Pancreas (tissue), 10 donors: Measurements from ENCODE around the gene EDEM3. TPM values are rescaled to one million over a fixed set of nuclear protein-coding genes. Genes with fewer than 3 reads are reported as not detected.

Experiments used
- ATAC-seq, 4 donors: fragments of 200-7000 bp; cut with Tn5 transposase; one replicate each; pipeline versions ENCODE4 v1.8.0 to v1.9.1; 2020; ENCODE audit warnings: mild to moderate bottlenecking in 4 of 4, moderate library complexity in 4 of 4
- DNase-seq, 6 donors: peaks; one replicate each; pipeline ENCODE4 v3.0.0-alpha.2; 2020
- FAIRE-seq: peaks from 2 replicates; lab custom pipeline; 2012; peaks lifted over from hg19 to GRCh38; lab: Jason Lieb, UNC
- H3K27ac ChIP-seq, 4 donors: fragments of 200-600 bp; sonication (generic); 1 replicate in 3 of 4; 2 replicates in 1 of 4; pipeline versions ENCODE4 v1.5.0 to v1.8.0; 2020
- H3K27me3 ChIP-seq, 4 donors: fragments of 200-600 bp; one replicate each; pipeline ENCODE4 v1.8.0; 2021
- H3K36me3 ChIP-seq, 3 donors: fragments of 200-600 bp; sonication (generic) in 1 of 3; one replicate each; pipeline versions ENCODE4 v1.5.0 to v1.8.0; 2020 to 2021
- H3K4me1 ChIP-seq, 3 donors: fragments of 200-600 bp; one replicate each; pipeline ENCODE4 v1.8.0; 2021
- H3K4me3 ChIP-seq, 4 donors: fragments of 200-600 bp; sonication (generic) in 2 of 4; one replicate each; pipeline versions ENCODE4 v1.5.0 to v1.8.0; 2020 to 2021
- H3K9me3 ChIP-seq, 4 donors: fragments of 200-600 bp; one replicate each; pipeline ENCODE4 v1.8.0; 2021
- CTCF ChIP-seq, 4 donors: fragments of 200-600 bp; sonication (generic) in 3 of 4; IDR thresholded peaks; one replicate each; pipeline versions ENCODE4 v1.5.0 to v1.8.0; 2021; ENCODE audit warnings: antibody characterized with exemption in 4 of 4
- WGBS, 2 donors: extraction: QIAGEN DNeasy Blood & Tissue Kit; methylation state at CpG; one replicate each; pipeline ENCODE4 v1.1.7; 2013; 5-methylcytosine and 5-hydroxymethylcytosine counted together
- intact Hi-C, 3 donors: fragments of 100-400 bp; cut with DNase I; formaldehyde crosslinking; loops; one replicate each; pipeline versions ENCODE4 v1.11.1 to v1.14.2; 2022
- polyA plus RNA-seq, 2 donors: library from polyadenylated mRNA; stranded (reverse); fragments of 200-250 nt; gene quantifications; one replicate each; pipeline ENCODE4 v1.2.3, GENCODE V29; 2013
- total RNA-seq, 6 donors: library from RNA; stranded (reverse); fragmentation: NEBNext Ultra II Directional in 4 of 6; extraction: Animal tissue kit (Norgen Biotek cat#: 25700) in 4 of 6; gene quantifications; one replicate each; pipeline versions ENCODE4 v1.2.1 to v1.2.4, GENCODE V29; 2021 to 2023
- donor health status: healthy with polysubstance abuse.
- donor health status: DM: no; HTN: no; CAD: no; lungs with moderate emphysema.
- donor health status: DM: no; HTN: no; CAD: no.
- donor health status: control.
- donor health status: control.
- donor health status: Bipolar disorder and iron deficiency.
- donor health status: DM: yes; HTN: yes; CAD: no.
- donor health status: DM: no; HTN: no; CAD: no.
- donor health status: DM: no; HTN: no; CAD: no.
- donor health status: DM: yes; HTN: yes; CAD: no.

Gene EDEM3
- total and polyA plus RNA-seq, 8 donors, result 12.1 to 46.7 (median 34.1) TPM

GRCh38 chr1:184752656-184753055, 2.0 kb downstream of the EDEM3 start:
- 42 to 57% methylated on average over 2 of the region's 2 CpGs for WGBS, 2 donors
- H3K27me3 ChIP-seq, result no peaks in the 10 kb centered on the region
- H3K4me1 ChIP-seq, result peaks cover 12 to 41% (median 21%) of the 10 kb centered on the region in 3 donors
- H3K4me3 ChIP-seq, result peak overlapping the region in 3 of 4 donors; percentile 85 to 96 (median 96)
- ATAC-seq (no peak), DNase-seq (no peak), FAIRE-seq (no peak)
- no peaks in the 10 kb centered on the region for H3K9me3 ChIP-seq
- peak overlapping the region in 1 of 4 donors; percentile 93 for H3K27ac ChIP-seq
- no peaks in the 10 kb centered on the region for H3K36me3 ChIP-seq
- TF ChIP-seq CTCF (IDR thresholded peaks at IDR 0.05), result no peak
- intact Hi-C loops, result no loop called here

- FAIRE-seq, result no peak
- H3K27me3 ChIP-seq, result no peaks in the 10 kb centered on the region
- H3K4me3 ChIP-seq, result no peak overlapping the region
- H3K4me1 ChIP-seq, result peaks cover 28 to 49% (median 39%) of the 10 kb centered on the region in 3 donors
- intact Hi-C loops, result no loop called here
- WGBS, 2 donors, result 54 to 69% methylated on average over 2 of the region's 2 CpGs
- no peak for DNase-seq
- ATAC-seq, result no peak
- H3K36me3 ChIP-seq, result no peaks in the 10 kb centered on the region
- TF ChIP-seq CTCF (IDR thresholded peaks at IDR 0.05), result no peak
- H3K9me3 ChIP-seq, result no peaks in the 10 kb centered on the region
- no peak overlapping the region for H3K27ac ChIP-seq
These were observed 5.9 kb downstream of the EDEM3 start for GRCh38 chr1:184748740-184749139.

GRCh38 chr1:184747089-184747955, 7.3 kb downstream of the EDEM3 start:
- no peak for DNase-seq
- TF ChIP-seq CTCF (IDR thresholded peaks at IDR 0.05), result no peak
- Histone ChIP-seq H3K4me1 (peaks cover 37 to 48% (median 43%) of the 10 kb centered on the region in 3 donors), H3K9me3 (no peaks in the 10 kb centered on the region), H3K36me3 (no peaks in the 10 kb centered on the region), H3K27me3 (no peaks in the 10 kb centered on the region), H3K27ac (no peak overlapping the region), H3K4me3 (no peak overlapping the region)
- peak in 1 of 4 donors; percentile 28 for ATAC-seq
- 82 to 89% methylated on average over 3 of the region's 3 CpGs for WGBS, 2 donors
- intact Hi-C loops, result no loop called here
- no peak for FAIRE-seq

- peak overlapping the region in 1 of 4 donors; percentile 4 for H3K27ac ChIP-seq
- H3K4me1 ChIP-seq, result peaks cover 34 to 38% (median 34%) of the 10 kb centered on the region in 3 donors
These were observed 8.6 kb downstream of the EDEM3 start for GRCh38 chr1:184745929-184746638.

More at GRCh38 chr1:184745929-184746638, 8.6 kb downstream of the EDEM3 start:
- Histone ChIP-seq H3K27me3 (no peaks in the 10 kb centered on the region), H3K9me3 (no peaks in the 10 kb centered on the region), H3K4me3 (no peak overlapping the region), H3K36me3 (no peaks in the 10 kb centered on the region)
- 24 to 25% methylated on average over 4 of the region's 4 CpGs for WGBS, 2 donors
- DNase-seq (no peak), FAIRE-seq (no peak), ATAC-seq (peak in 3 of 4 donors; percentile 51 to 56 (median 52))
- TF ChIP-seq CTCF (IDR thresholded peaks at IDR 0.05), result no peak
- intact Hi-C loops, result no loop called here
